Measurements from ENCODE around the gene TEX51. TPM values are rescaled to one million over a fixed set of nuclear protein-coding genes. Genes with fewer than 3 reads are reported as not detected.

TEX51 gene
- polyA plus RNA-seq, 1 of the 3 experiments (the other 2 are of a cell fraction) = not detected

DNA sequence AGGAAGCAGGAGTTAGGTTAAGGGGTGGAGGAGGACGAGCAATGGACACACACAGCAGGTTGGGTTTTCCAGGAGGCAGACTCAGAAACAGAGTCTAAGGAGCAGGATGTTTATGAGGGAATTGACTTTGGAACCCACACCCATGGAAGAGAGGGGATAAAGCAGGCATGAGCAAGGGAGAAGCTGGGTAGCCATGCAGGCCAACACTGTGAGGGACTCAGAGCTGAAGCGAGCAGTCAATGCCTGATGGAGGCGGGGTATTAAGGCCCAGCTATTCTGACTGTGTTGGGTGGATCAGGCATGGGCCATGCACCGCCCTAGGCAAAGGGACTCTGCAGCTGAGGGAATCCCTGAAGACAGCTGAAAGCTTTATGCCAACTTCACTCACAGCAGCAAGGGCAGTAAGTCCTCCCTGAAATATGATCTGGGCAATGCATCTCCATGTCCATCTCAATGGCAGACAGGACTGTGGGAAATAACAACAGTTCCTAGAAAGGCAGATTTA, 37.6 kb downstream of the TEX51 start (continued):
- TF ChIP-seq, protein P1, sequence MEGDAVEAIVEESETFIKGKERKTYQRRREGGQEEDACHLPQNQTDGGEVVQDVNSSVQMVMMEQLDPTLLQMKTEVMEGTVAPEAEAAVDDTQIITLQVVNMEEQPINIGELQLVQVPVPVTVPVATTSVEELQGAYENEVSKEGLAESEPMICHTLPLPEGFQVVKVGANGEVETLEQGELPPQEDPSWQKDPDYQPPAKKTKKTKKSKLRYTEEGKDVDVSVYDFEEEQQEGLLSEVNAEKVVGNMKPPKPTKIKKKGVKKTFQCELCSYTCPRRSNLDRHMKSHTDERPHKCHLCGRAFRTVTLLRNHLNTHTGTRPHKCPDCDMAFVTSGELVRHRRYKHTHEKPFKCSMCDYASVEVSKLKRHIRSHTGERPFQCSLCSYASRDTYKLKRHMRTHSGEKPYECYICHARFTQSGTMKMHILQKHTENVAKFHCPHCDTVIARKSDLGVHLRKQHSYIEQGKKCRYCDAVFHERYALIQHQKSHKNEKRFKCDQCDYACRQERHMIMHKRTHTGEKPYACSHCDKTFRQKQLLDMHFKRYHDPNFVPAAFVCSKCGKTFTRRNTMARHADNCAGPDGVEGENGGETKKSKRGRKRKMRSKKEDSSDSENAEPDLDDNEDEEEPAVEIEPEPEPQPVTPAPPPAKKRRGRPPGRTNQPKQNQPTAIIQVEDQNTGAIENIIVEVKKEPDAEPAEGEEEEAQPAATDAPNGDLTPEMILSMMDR (IDR thresholded peaks at IDR 0.05) = no peak
- no peak for TF ChIP-seq ELF1 (IDR thresholded peaks at IDR 0.05)

DNA sequence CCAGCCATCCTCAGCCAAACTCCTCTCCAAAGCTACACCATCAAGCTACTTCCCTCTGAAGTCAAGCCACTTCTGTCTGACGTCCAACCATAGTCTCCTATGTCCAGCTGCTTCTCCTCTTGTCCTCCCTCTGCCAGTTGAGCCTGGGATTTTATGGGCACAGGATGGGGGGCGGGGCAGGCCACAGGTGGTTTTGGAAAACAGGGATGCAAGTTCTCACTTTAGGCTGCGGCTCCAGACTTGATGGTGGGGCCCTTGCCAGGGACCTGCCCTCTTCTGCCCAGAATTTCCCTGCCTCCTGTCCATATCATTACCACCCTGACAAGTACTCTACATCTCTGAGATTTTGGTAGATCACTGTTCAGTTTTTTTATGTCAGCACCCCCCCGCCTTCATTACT, 41.6 kb downstream of the TEX51 start:
- Histone ChIP-seq H4K20me1 (ENCODE audit: insufficient read depth) (no peaks in the 10 kb centered on the region), H3K9ac (no peak overlapping the region), H3K4me2 (no peak overlapping the region), H3F3A (replicated peaks; ENCODE audit: insufficient read depth) (no peaks in the 10 kb centered on the region), H3K9me3 (no peaks in the 10 kb centered on the region), H3K27ac (ENCODE audit: low read depth in 2 of 2, low read length in 1 of 2) (no peak overlapping the region), H2AFZ (ENCODE audit: low read depth) (no peak overlapping the region), H3K4me1 (ENCODE audit: control insufficient read depth in 1 of 2, insufficient read depth in 2 of 2, low read depth in 1 of 2, low read length in 1 of 2) (peaks cover 0 to 7% of the 10 kb centered on the region in 2 experiments; a peak in 1 of 4 replicates), H3K4me3 (ENCODE audit: low read depth in 2 of 2, low read length in 1 of 2) (no peak overlapping the region), H3K79me2 (ENCODE audit: insufficient read depth) (no peaks in the 10 kb centered on the region), H3K27me3 (ENCODE audit: insufficient read depth) (no peaks in the 10 kb centered on the region), H3K9me2 (no peaks in the 10 kb centered on the region), H3K36me3 (replicated peaks in 1 of 2; ENCODE audit: control insufficient read depth in 1 of 2, insufficient read depth in 2 of 2, low read length in 1 of 2) (no peaks in the 10 kb centered on the region)
- no peak for DNase-seq
- ChIA-PET CTCF (interaction anchor here (0.8 kb wide), 1 partner anchor 54 kb away, joined by 3 read pairs; no protein-coding TSS in a partner anchor), POLR2A (no interaction called here)
- no peak for TF ChIP-seq NRF1 (IDR thresholded peaks at IDR 0.05; ENCODE audit: low read depth, low read length)
- TF ChIP-seq TEAD4 (IDR thresholded peaks at IDR 0.05; ENCODE audit: borderline replicate concordance, insufficient read depth) = no peak
- TF ChIP-seq JUND (IDR thresholded peaks at IDR 0.05) = no peak
- TF ChIP-seq MXI1 (IDR thresholded peaks at IDR 0.05; ENCODE audit: low read depth, low read length) = no peak
- no peak for TF ChIP-seq FOXJ3 (CRISPR knock-in tag; IDR thresholded peaks at IDR 0.05)
- no peak for TF ChIP-seq TAF1 (IDR thresholded peaks at IDR 0.05; ENCODE audit: borderline replicate concordance, low read depth, low read length)
- no peak for TF ChIP-seq EP300 (IDR thresholded peaks at IDR 0.05; ENCODE audit: borderline replicate concordance in 1 of 2, low read depth in 1 of 2, low read length in 1 of 2)
- TF ChIP-seq SMC3 (IDR thresholded peaks at IDR 0.05; ENCODE audit: low read depth, low read length) = no peak
- TF ChIP-seq, protein P1 (IDR thresholded peaks at IDR 0.05) = no peak
- TF ChIP-seq, protein P2, sequence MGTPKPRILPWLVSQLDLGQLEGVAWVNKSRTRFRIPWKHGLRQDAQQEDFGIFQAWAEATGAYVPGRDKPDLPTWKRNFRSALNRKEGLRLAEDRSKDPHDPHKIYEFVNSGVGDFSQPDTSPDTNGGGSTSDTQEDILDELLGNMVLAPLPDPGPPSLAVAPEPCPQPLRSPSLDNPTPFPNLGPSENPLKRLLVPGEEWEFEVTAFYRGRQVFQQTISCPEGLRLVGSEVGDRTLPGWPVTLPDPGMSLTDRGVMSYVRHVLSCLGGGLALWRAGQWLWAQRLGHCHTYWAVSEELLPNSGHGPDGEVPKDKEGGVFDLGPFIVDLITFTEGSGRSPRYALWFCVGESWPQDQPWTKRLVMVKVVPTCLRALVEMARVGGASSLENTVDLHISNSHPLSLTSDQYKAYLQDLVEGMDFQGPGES (IDR thresholded peaks at IDR 0.05; ENCODE audit: low read depth, low read length) = no peak
- no peak for TF ChIP-seq CHD2 (IDR thresholded peaks at IDR 0.05; ENCODE audit: low read length, partially characterized antibody)
- no peak for TF ChIP-seq POLR2AphosphoS5 (IDR thresholded peaks at IDR 0.05; ENCODE audit: low read depth, low read length)
- no peak for TF ChIP-seq YY1 (IDR thresholded peaks at IDR 0.05; ENCODE audit: low read depth)
- TF ChIP-seq RCOR1 (IDR thresholded peaks at IDR 0.05; ENCODE audit: low read length) = no peak
- no peak for TF ChIP-seq TCF12 (IDR thresholded peaks at IDR 0.05)
- WGBS (ENCODE audit: low lambda C conversion rate) = 20% methylated on average over 4 of the region's 4 CpGs

Measured in SK-N-SH (cell line).